HG03520 (cell line): Measurements from ENCODE around the gene PUM1.
"Not testable (repeated sequence)": the region's sequence is repeated elsewhere in the genome, so short reads cannot be mapped to it uniquely, and the experiment has no call there.

Source experiments
- ATAC-seq: cut with Tn5 transposase; IDR thresholded peaks from one replicate; pipeline ENCODE4 v1.9.1; 2021; ENCODE audit warnings: mild to moderate bottlenecking, moderate library complexity; ENCODE audit not compliant: unreplicated experiment

Gene PUM1

GRCh38 chr1:31065310-31066217 is at the start of gene PUM1:
Gene PUM1, minus strand, starts transcription at chr1:31065717. Its CDS starts 6,151 bp downstream, at chr1:31059566.
- peak; percentile 85 for ATAC-seq

GRCh38 chr1:31112266-31112935 is 46.9 kb upstream of the PUM1 start:
- ATAC-seq: no peak

- no peak for ATAC-seq
Measured at GRCh38 chr1:31111290-31111951, 45.9 kb upstream of the PUM1 start.

GRCh38 chr1:31110846-31111245 is 45.3 kb upstream of the PUM1 start:
- ATAC-seq: no peak

- ATAC-seq: no peak
Measured at GRCh38 chr1:31108861-31109260, 43.3 kb upstream of the PUM1 start.

- no peak for ATAC-seq
Measured at GRCh38 chr1:31105646-31106045, 40.1 kb upstream of the PUM1 start.

GRCh38 chr1:31102501-31102950 is 37.0 kb upstream of the PUM1 start:
- no peak for ATAC-seq

- ATAC-seq: no peak
Measured at GRCh38 chr1:31101147-31101502, 35.6 kb upstream of the PUM1 start.

- no peak for ATAC-seq
Measured at GRCh38 chr1:31099293-31100032, 33.9 kb upstream of the PUM1 start.

- ATAC-seq: no peak
Measured at GRCh38 chr1:31095985-31096384, 30.5 kb upstream of the PUM1 start.

- no peak for ATAC-seq
Measured at GRCh38 chr1:31095298-31095981, 29.9 kb upstream of the PUM1 start.

- ATAC-seq: not testable (repeated sequence)
Measured at GRCh38 chr1:31088081-31088480, 22.6 kb upstream of the PUM1 start.

- no peak for ATAC-seq
Measured at GRCh38 chr1:31084782-31085569, 19.5 kb upstream of the PUM1 start.

- ATAC-seq: no peak
Measured at GRCh38 chr1:31082385-31082784, 16.9 kb upstream of the PUM1 start.

- no peak for ATAC-seq
Measured at GRCh38 chr1:31073044-31073443, 7.5 kb upstream of the PUM1 start.

GRCh38 chr1:31072304-31072746 is 6.8 kb upstream of the PUM1 start:
- no peak for ATAC-seq

- ATAC-seq: no peak
Measured at GRCh38 chr1:31069392-31069791, 3.9 kb upstream of the PUM1 start.

- ATAC-seq: peak; percentile 5
Measured at GRCh38 chr1:31064718-31065309, 703 bp downstream of the PUM1 start.

- no peak for ATAC-seq
Measured at GRCh38 chr1:31064111-31064717, 1.3 kb downstream of the PUM1 start.
